COR-L47 (cell line): ENCODE measurements around the gene CRYAA.
"Not testable (repeated sequence)": the region's sequence is repeated elsewhere in the genome, so short reads cannot be mapped to it uniquely, and the experiment has no call there.

Experiments
- DNase-seq: peaks from one replicate; lab custom pipeline; 2025; lab: John Stamatoyannopoulos, UW

Gene CRYAA

DNA sequence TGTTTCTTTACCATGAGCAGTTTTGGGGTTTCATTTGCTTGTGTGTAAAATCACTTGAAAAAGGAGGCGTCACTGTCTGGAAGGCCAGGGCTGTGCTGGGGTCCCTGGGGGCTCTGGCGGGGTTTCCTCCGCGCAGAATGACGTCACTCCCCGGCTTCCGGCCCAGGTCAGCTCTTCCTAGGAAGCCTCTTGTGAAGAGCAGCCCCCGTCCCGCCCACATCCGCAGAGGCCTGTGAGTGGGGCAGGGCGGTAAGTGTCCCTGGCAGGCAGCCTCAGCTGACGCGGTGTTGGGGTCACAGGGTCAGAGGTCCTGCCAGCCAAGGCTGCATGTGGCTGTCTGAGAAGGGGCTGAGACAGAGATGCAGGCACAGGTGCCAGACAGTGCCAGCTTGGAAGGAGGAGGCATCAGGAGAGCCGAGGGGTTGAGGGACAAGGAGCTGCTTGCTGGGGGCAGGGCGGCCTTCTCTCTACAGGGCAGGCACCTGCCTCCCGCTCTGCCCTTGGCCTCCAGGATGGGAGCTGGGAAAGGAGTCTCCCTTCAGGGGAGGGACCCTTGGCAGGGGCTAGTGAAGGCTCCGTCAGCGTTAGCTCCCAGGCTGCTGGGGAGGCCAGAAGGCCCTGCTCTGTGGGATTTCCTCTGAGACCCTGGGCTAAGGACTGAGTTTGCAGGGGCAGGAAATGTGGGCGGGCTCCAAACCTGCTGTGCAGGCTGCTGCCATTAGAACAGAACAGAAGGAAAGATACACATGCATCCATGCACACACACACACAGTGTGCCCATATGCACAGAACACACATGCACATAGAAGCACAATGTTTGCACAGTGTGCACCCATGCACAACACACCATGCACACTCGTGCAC, 8.5 kb downstream of the CRYAA start:
- not testable (repeated sequence) for DNase-seq

DNA sequence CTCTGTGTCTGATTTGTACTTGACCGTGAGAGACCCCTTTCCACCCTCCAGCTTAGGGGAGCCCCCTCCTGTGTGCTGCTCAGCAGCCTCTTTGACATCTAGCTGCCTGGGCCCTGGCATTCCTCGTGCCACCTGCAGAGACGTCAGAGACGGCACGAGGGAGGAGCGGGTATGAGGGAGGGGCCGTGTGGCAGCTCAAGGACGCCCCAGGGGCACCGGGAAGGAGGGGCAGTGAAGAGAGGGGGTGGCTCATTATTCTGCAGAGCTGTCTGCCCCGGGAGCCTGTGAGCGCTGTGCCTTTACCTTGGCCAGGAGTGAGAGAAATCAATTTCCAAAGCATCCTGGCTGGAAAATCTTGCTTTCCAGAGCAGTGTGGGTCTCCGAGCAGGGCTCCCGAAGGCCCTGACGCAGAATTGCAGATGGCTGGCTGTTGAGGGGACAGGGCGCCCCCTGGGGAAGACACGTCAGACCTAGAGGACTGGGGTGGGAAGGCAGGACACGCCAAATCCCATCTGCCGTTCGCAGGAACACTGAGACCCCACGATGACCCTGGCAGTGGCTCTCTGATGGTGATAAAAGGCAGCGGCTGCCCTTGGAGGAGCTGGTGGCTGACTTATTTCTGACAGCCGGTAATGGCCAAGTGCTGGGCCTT, 9.5 kb downstream of the CRYAA start:
- DNase-seq, result not testable (repeated sequence)

DNA sequence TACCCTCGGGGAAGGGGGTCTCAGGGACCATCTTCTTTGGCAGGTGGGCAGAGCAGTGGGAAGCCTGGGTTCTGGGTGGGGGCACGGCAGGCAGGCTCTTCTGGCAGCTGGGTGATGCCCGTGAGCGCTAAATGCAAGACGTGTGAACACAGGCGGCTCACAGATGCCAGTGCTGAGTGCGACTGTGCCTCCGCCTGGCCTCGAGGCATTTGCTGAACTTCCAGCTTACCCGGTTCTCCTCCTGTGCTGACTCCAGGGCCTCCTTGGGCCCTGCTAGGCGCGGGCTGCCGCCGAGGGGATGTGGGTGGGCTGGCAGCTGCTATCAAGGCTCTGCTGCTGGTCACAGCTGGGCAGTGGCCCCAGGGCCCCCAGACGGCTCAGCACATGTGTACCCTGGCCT, 12.2 kb downstream of the CRYAA start:
- DNase-seq, result not testable (repeated sequence)

DNA sequence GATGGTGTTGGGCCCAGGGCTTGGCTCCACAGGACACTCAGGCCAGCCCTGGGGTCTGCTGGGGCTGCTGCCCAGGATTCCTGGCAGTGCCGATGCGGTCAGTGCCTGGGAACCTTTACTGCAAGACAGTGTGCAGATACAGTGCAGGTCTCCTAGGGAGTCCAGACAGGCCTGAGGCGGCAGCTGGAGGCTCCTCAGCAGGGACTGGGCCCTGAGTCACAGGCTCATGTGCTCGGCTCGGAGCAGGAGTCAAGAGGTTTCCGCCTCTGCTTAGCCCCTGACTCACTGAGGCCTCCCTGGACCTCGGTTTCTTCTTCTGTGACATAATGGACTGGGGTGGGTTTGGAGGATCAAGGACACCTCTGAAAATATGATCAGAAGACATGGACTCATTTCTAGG, 18.5 kb downstream of the CRYAA start:
- not testable (repeated sequence) for DNase-seq

DNA sequence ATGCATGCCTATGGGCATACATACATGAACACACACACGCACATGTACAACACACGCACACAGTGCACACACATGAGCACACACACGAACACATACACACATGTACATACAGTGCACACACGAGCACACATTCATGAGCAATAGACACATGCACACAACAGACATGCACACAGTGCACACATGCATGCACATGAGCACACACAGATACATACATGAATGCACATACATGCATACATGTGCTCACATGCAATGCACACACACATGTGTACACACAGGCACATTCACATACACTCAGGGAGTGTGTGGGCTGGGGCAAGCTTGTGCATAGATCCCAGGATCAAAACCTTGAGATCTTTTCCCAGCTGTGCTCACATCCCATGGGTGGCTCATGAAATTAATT, 18.9 kb downstream of the CRYAA start:
- DNase-seq, result no peak

DNA sequence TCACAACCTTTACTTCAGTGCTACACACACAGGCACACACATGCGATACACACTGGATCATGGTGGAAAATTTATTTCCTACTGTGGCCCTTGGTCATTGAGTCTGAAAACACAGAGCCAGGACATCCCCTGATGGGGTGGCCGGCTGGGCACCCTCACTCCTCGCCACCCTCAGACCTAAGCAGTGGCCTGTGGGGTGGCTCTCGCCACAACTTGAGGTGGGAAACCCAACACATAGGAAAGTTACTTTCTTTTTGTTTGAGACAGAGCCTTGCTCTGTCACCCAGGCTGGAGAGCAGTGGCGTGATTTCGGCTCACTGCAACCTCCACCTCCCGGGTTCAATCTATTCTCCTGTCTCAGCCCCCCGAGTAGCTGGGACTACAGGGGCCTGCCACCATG, 19.4 kb downstream of the CRYAA start:
- DNase-seq, result no peak

DNA sequence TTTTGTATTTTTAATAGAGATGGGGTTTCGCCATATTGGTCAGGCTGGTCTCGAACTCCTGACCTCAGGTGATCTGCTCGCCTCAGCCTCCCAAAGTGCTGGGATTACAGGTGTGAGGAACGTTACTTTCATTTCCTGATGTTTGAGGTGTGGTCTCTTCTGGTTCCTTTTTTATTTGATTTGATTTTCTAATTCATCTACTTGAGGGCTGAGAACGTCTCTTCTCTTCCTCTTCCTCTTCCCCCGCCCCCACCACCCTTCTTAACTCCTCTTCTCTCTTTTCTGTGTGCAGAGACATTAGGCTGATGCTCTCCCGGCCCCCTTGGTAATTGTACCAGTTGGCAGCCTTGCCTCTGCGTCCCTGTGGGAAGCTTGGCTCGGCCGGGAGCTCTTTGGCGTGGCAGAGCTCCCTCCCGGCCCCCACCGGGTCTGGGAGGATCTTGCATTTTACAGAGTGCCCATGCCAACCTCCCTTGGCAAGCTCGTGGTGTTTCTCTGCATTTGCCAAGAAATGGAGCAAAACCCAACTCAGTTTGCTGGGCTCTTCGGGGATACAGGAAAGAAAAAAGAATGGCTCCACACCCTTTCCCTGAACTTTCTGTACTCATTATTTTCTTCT, 19.9 kb downstream of the CRYAA start:
- peak; percentile 66 for DNase-seq

DNA sequence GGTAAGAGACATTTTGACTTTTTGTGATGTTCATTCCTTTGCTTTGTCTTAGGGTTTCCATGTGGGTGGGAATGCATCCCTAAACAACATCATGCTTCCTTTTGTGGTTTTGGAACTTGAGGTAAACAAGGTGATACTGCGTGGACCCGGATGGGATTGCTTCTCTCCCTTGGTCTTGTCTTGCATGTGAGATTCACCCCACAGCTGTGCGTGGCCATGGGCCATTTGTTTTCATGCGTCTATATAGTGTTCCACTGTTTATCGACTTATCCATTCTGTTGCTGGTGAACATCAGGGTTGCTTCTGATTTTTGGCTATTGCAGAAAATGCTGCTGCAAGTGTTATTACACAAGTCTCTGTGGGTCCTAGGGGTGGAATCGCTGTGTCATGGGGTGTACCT, 21.1 kb downstream of the CRYAA start:
- no peak for DNase-seq

DNA sequence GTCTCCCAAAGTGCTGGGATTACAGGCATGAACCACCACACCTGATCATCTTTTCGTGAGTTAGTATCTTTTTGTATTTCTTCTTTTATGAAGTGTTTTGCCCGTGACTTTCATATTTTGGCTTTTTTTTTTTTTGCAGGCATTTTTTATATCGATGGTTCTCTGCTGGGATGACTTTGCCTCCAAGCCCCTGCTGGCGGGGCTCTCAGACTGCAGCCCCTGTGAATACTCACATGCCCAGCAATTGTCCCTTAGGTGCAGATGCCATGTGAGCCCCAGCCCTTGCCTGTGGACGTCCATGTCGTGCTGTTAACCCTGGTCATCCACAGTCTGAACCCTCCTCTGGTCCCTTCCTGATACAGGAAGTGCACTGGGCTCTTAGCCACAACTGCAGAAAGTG, 21.7 kb downstream of the CRYAA start:
- no peak for DNase-seq

DNA sequence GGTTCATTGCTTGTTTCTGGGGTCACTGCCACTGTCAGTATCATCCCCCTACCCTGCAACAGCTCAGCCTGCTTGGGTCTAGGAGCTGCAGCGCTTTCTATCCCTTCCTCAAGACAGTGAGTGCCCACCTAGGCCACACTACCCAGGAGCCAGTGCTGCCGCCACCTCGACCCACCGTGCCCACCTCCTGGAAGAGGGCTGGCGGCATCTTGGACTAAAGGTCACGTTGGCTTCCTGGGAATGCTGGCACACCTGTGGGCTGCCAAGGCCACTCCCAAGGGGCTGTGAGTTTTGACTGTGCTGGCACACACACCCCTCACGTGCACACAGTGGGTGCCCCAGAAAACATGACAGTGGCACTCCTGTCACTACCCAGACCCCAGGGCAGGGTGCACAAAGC, 22.1 kb downstream of the CRYAA start:
- no peak for DNase-seq

DNA sequence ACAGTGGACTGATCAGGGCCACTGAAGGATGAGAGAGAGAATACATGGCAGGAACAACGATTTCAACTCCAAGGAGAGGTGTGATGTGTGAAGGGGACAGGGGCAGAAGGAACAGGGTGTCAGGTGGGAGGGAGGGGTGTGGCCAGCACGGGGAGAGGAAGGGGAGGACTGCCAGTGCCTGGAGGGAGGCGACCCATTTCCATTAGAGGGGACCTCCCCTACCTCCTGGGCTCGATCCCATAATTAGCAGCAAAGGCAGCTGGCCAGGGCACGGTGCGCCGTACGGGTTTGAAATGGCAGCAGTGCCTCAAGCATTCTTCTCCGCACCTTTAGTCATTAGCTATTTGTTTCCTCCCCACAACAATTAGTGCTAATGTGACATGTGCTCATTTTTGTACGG, 22.7 kb downstream of the CRYAA start:
- no peak for DNase-seq

DNA sequence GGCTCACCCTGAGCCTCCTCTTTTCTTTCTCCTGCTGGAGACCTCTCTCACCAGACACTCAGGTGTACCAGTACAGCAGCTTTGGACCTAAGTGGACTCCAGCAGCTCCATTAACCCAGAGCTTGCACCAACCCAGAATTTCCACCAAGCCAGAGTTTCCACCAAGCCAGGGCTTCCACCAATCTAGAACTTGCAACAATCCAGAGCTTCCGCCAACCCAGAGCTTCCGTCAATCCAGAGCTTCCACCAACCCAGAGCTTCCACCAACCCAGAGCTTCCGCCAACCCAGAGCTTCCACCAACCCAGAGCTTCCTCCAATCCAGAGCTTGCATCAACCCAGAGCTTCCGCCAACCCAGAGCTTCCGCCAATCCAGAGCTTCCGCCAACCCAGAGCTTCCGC, 23.2 kb downstream of the CRYAA start:
- no peak for DNase-seq

DNA sequence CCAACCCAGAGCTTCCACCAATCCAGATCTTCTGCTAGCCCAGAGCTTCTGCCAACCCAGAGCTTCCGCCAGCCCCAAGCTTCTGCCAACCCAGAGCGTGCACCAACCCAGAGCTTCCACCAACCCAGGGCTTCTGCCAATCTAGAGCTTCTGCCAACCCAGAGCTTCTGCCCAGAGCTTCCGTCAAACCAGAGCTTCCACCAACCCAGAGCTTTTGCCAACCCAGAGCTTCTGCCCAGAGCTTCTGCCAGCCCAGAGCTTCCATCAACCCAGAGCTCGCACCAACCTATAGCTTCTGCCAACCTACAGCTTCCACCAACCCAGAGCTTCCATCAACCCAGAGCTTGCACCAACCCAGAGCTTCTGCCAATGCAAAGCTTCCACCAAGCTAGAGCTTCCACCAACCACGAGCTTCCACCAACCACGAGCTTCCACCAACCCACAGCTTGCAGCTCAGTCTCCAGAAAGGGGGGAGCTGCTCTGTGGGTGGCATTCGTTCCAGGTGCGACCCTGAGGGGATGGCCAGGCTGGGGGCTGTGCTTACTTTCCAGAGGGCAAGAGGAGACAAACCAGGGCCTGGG, 23.8 kb downstream of the CRYAA start:
- DNase-seq, result no peak

DNA sequence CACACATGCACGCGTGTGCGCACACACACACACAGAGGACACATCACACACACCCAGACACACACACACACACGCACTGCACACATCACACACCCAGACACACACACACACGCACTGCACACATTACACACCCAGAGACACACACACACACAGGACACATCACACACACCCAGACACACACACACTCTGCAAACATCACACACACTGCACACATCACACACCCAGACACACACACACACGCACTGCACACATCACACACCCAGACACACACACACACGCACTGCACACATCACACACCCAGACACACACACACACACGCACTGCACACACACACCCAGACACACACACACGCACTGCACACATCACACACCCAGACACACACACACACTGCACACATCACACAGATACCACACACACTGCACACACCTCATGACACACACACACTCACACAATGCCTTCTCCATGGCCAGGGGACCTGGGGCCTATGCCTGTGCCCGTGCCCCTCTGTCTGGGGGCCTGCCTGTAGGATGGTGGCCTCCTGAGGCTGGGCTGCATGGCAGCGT, 24.4 kb downstream of the CRYAA start:
- DNase-seq, result no peak

DNA sequence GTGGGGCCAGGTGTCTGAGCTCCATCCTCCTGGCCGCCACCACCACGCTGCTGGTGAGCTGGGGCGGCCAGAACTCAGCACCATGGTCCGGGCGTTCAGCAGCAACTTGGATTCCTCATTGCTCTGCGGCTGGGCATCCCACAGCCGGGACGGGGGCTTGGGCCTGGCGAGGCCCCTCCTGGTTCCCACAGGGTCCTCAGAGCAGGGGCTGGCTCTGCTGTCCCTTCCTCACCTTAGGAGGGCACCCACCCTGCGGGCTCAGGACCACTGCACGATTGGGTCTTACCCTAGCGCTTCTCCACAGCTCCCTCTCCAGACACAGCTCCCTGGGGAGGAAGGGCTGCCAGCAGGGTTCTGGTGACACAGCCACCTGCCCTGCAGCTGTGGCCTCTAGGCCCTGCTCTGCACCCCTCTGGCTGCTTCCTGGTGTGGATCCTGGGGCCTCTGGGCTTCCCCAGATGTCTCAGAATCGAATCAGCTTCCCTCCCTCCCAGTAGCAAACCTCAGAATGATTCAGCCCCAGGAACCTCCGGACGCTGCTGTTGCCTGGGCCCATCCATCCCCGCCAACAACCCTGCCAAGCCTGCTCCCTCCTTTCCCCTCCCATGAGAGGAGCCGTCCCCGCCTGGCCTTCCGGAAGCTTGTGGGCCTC, 25.0 kb downstream of the CRYAA start:
- DNase-seq, result no peak

DNA sequence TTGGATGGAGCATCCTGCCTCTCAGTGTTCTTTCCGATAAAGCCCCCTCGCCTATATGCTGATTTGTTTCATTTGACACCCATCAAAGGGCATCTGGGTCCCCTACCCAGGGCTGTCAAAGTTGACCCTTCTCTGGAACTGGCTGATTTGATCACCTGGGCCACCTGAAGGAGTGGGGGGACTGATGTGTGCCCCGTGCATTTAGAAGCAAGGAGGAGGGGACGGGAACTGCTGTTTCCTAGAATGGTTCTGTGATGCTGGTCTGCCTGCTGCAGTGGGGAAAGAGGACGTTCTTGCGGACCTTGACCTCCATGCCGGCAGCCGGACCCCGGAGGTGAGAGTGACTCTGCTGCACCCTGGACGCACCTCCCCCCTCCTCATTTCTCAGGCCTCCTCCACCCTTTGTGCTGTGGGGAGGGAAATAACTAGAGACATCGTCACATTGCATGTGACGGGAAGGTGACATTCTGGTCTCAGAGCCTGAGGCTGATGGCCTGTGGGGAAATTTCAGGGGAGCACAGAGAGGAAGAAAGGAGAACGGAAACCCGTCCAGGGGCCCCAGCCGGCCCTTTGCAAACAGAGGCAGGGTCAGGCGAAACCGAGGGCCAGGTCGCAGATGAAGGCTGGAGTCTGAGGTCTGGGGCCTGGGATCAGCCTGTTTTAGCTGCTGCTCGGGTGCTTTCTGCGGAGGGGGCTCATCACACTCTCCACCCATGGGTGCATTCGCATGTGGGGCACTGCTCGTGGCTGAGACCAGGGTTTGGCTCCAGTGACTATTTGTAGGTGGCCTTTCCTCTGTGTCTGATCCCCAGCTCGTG, 25.7 kb downstream of the CRYAA start:
- no peak for DNase-seq

DNA sequence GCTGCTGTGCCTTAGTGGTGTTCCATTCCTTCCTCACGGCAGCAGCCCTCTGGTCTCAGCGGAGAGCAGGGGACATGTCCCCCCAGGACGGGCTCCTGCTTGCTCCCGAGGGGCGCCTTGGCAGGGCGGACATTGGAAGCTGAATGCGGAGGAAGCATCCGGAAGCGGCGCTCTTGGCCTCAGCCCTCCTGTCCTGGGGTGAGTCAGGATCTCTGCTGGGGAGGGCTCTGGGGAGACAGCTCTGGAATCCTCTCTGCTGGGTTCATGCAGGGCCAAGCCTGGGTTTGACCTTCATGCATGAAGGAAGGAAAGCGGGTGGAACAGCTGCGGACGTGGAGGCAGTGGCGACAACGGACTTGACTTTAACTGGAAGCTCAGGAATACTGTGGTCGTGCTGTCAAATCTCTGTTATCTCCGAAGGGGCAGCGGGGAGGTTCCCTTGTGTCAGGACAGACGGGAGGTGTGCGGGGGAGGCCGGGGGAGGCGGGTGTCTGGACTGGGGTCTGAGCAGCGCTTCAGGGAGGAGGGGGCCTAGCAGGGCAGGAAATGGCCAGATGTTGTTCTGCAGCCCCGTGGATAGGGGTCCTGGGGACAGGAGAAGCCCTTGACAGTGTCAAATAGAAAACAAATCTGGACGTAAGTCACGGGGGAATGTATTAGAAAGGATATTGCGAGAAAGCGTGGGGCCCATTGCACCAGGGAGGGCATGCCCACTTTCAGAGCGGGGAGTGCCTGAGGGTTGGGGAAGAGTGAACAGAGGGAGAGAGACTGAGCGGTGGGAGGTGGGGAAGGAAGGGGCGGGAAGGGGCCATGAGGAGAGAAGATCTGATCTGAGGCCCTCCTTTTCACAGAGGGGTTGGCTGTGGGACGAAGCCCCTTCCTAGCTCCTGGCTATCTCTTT, 26.6 kb downstream of the CRYAA start:
- no peak for DNase-seq

DNA sequence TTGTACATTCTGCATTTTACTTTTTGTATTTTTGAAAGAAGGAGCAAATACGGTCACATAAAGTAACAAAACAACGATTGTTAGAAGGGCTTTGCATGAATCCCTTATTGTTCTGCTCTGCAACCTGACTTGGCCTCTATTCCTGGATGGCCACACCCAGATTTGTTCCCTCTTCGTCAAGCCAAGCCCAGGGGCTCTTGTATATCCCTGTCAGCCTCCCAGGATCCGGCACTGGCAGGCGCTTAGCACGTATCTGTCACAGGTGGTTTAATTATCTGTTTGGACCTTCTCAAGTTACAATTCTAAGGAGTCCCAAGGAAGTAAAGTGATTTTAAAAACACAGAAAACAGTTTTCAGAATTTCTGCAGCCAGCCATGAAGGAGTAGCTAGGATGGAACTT, 28.0 kb downstream of the CRYAA start:
- DNase-seq, result peak; percentile 38

DNA sequence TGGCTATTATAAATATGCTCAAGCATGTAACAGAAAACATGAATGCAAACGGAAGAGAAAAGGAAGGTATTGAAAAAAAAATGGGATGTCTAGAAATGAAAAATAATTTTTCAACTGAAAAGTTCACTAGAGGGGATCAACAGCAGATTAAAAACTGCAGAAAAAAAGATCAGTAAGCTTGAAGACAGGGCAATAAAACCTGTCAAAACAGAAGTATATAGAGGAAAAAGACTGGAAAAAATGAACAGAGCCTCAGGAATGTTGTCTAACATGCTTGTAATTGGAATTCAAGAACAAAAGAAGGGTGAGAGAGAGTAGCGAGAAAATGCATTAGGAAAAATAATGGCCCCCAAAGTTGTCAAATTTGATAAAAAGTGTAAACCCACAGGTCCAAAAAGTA, 29.6 kb downstream of the CRYAA start:
- DNase-seq, result no peak

DNA sequence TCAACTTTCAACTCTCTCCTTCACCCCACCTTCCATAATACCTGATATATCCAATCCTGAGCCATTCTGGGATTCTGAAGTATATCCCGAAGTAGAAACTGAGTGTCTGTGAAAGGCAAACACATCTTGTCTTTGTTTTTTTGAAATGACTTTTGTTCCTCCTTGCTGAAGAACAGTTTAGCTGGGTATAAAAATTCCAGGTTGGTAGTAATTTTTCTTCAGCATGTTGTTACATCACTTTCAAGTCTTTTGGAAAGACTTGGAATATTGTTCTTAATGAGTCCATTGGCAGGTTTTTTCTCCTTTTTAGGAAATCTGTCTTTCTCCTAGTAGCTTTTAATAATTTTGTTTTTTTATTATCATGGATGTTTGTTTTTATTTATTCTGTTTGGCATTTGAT, 32.7 kb downstream of the CRYAA start:
- no peak for DNase-seq
